ENCODE data around the gene SHB. TPM values are rescaled to one million over a fixed set of nuclear protein-coding genes. Genes with fewer than 3 reads are reported as not detected.

Gene SHB
- total and polyA plus RNA-seq, 7 donors, result 4.0 to 30.7 (median 8.6) TPM

GRCh38 chr9:37953206-37953774 is 115.7 kb downstream of the SHB start:
- intact Hi-C loops (cut with DNase I), result loop anchor here in 1 of 2 donors (10.0 kb wide), 1 partner anchor 62 kb away; no protein-coding TSS in a partner anchor
- Histone ChIP-seq H3K4me3 (no peak overlapping the region), H3K9me3 (no peaks in the 10 kb centered on the region), H3K27me3 (ENCODE audit: insufficient read depth in 3 of 3, low read length in 2 of 3) (no peaks in the 10 kb centered on the region), H3K27ac (peak overlapping the region; percentile 85), H3K4me1 (peaks cover 18% of the 10 kb centered on the region), H3K36me3 (ENCODE audit: insufficient read depth in 1 of 2, low read depth in 1 of 2) (peaks cover 2 to 16% of the 10 kb centered on the region in 2 donors)
- DNase-seq (no peak), ATAC-seq (no peak)
- TF ChIP-seq CTCF (IDR thresholded peaks at IDR 0.05), result no peak
- WGBS, 3 donors, result 92 to 96% (median 95%) methylated on average over 5 of the region's 5 CpGs

GRCh38 chr9:37952731-37953130 is 116.3 kb downstream of the SHB start:
- Histone ChIP-seq H3K27ac (peak overlapping the region; percentile 85), H3K4me1 (peaks cover 18% of the 10 kb centered on the region), H3K27me3 (ENCODE audit: insufficient read depth in 3 of 3, low read length in 2 of 3) (no peaks in the 10 kb centered on the region), H3K36me3 (ENCODE audit: insufficient read depth in 1 of 2, low read depth in 1 of 2) (peaks cover 2 to 22% of the 10 kb centered on the region in 2 donors), H3K9me3 (no peaks in the 10 kb centered on the region), H3K4me3 (no peak overlapping the region)
- TF ChIP-seq CTCF (IDR thresholded peaks at IDR 0.05), result no peak
- DNase-seq (no peak), ATAC-seq (no peak)
- intact Hi-C loops (cut with DNase I), result loop anchor here in 1 of 2 donors (10.0 kb wide), 1 partner anchor 62 kb away; no protein-coding TSS in a partner anchor
- 84 to 89% (median 88%) methylated on average over 6 of the region's 6 CpGs for WGBS, 3 donors

- 87 to 89% (median 88%) methylated on average over 12 of the region's 12 CpGs for WGBS, 3 donors
- Histone ChIP-seq H3K4me1 (peaks cover 18% of the 10 kb centered on the region), H3K36me3 (ENCODE audit: insufficient read depth in 1 of 2, low read depth in 1 of 2) (peaks cover 4 to 31% of the 10 kb centered on the region in 2 donors), H3K27ac (no peak overlapping the region), H3K9me3 (no peaks in the 10 kb centered on the region), H3K27me3 (ENCODE audit: insufficient read depth in 3 of 3, low read length in 2 of 3) (no peaks in the 10 kb centered on the region), H3K4me3 (no peak overlapping the region)
- no peak for TF ChIP-seq CTCF (IDR thresholded peaks at IDR 0.05)
- DNase-seq, result no peak
- ATAC-seq, result no peak
- intact Hi-C loops (cut with DNase I), result loop anchor here in 1 of 2 donors (10.0 kb wide), 1 partner anchor 63 kb away; no protein-coding TSS in a partner anchor
Observed at GRCh38 chr9:37951671-37952449, 117.2 kb downstream of the SHB start.

- intact Hi-C loops (cut with DNase I), result loop anchor here in 1 of 2 donors (10.0 kb wide), 1 partner anchor 64 kb away; no protein-coding TSS in a partner anchor
- DNase-seq, result no peak
- WGBS, 3 donors, result 92 to 94% (median 93%) methylated on average over 12 of the region's 12 CpGs
- Histone ChIP-seq H3K4me3 (no peak overlapping the region), H3K9me3 (no peaks in the 10 kb centered on the region), H3K27ac (no peak overlapping the region), H3K4me1 (peaks cover 18% of the 10 kb centered on the region), H3K27me3 (ENCODE audit: insufficient read depth in 3 of 3, low read length in 2 of 3) (no peaks in the 10 kb centered on the region), H3K36me3 (ENCODE audit: insufficient read depth in 1 of 2, low read depth in 1 of 2) (peaks cover 3 to 44% of the 10 kb centered on the region in 2 donors)
- TF ChIP-seq CTCF (IDR thresholded peaks at IDR 0.05), result no peak
- no peak for ATAC-seq
Observed at GRCh38 chr9:37950561-37950960, 118.5 kb downstream of the SHB start.

All from psoas muscle (tissue), 8 donors.